Kidney epithelial cell (primary cell): ENCODE measurements around the gene DNAI7. TPM values are rescaled to one million over a fixed set of nuclear protein-coding genes. Genes with fewer than 3 reads are reported as not detected.

ENCODE experiments used
- DNase-seq: peaks from one replicate; pipeline ENCODE4 v3.0.0-alpha.2; 2010; ENCODE audit warnings: low read depth
- H3K27me3 ChIP-seq: 2 replicates; pipeline ENCODE4 v1.6.0; 2011; ENCODE audit warnings: low read length; ENCODE audit not compliant: control insufficient read depth, insufficient read depth
- H3K36me3 ChIP-seq: 2 replicates; pipeline ENCODE4 v1.5.1; 2011; ENCODE audit warnings: low read length; ENCODE audit not compliant: control insufficient read depth, insufficient read depth
- H3K4me3 ChIP-seq: 2 replicates; pipeline ENCODE4 v1.5.1; 2011; ENCODE audit warnings: low read depth, mild to moderate bottlenecking, control low read depth, low read length
- CTCF ChIP-seq: IDR thresholded peaks from 2 replicates; pipeline ENCODE4 v1.5.1; 2011; ENCODE audit warnings: mild to moderate bottlenecking, moderate library complexity, low read length, control low read depth, inconsistent platforms; ENCODE audit not compliant: insufficient read depth, poor library complexity, severe bottlenecking
- total RNA-seq: library from RNA; depleted of rRNA; stranded (reverse); fragments of >200 nt; gene quantifications from 2 replicates; pipeline ENCODE4 v1.2.3, GENCODE V29; 2015

Gene DNAI7
- total RNA-seq, 1 donor from 2014 or later: not detected

GRCh38 chr12:25069224-25069623, 125.7 kb downstream of the DNAI7 start:
- H3K4me3 ChIP-seq: no peak overlapping the region
- DNase-seq: no peak
- H3K27me3 ChIP-seq: no peaks in the 10 kb centered on the region
- no peaks in the 10 kb centered on the region for H3K36me3 ChIP-seq
- TF ChIP-seq CTCF: no peak

GRCh38 chr12:25065035-25065434, 129.9 kb downstream of the DNAI7 start:
- no peak overlapping the region for H3K4me3 ChIP-seq
- TF ChIP-seq CTCF: no peak
- DNase-seq: no peak

GRCh38 chr12:25063873-25064628, 130.9 kb downstream of the DNAI7 start:
- no peak for TF ChIP-seq CTCF
- Histone ChIP-seq H3K36me3 (no peaks in the 10 kb centered on the region), H3K27me3 (no peaks in the 10 kb centered on the region), H3K4me3 (no peak overlapping the region)
- no peak for DNase-seq

More at GRCh38 chr12:25065035-25065434, 129.9 kb downstream of the DNAI7 start:
- H3K27me3 ChIP-seq: no peaks in the 10 kb centered on the region
- no peaks in the 10 kb centered on the region for H3K36me3 ChIP-seq

GRCh38 chr12:25058658-25059058, 136.3 kb downstream of the DNAI7 start:
- H3K4me3 ChIP-seq: no peak overlapping the region
- no peaks in the 10 kb centered on the region for H3K36me3 ChIP-seq
- no peak for DNase-seq
- TF ChIP-seq CTCF: no peak
- H3K27me3 ChIP-seq: no peaks in the 10 kb centered on the region

Other genes with a start within 250 kb of the DNAI7 start
- 89.1 and 103 TPM in 2 replicates for gene BCAT1, start 246.1 kb downstream of the DNAI7 start, total RNA-seq
- gene ETFRF1, start 77 bp upstream of the DNAI7 start, total RNA-seq: 13.3 and 17.6 TPM in 2 replicates
- 23.0 and 24.0 TPM in 2 replicates for gene KRAS, start 55.8 kb upstream of the DNAI7 start, total RNA-seq